GM19328 (cell line): ENCODE data around the gene PATE3.

Experiments used
- ATAC-seq: cut with Tn5 transposase; IDR thresholded peaks from one replicate; pipeline ENCODE4 v1.9.1; 2021; ENCODE audit warnings: mild to moderate bottlenecking, moderate library complexity; ENCODE audit not compliant: unreplicated experiment

Gene PATE3

DNA sequence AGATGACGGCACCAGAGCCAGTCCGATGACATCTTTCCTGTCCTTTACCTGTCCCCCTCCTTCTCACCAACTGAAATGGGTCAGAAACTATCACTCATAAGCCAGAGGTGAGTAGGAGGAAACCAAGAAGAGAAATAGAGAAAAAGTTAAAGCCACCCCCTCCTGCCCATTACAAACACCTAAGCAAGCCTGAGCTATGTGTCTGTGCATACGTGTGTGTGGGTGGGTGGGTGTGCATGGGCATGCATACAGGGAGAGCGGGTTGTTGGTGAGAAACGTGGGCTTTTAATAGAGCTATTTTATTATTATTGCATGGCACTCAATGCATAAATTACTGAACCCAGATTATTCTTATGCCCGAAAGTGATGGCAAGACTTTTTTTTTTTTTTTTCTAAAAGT, 47.8 kb downstream of the PATE3 start:
- no peak for ATAC-seq
